MCF 10A (cell line): ENCODE measurements around the gene FBXW7. TPM values are rescaled to one million over a fixed set of nuclear protein-coding genes. Genes with fewer than 3 reads are reported as not detected.

Experiments used
- BruUV-seq: library from RNA; stranded (reverse); fragments of 400-500 nt; replicated peaks from 2 replicates; lab custom pipeline; 2021; lab: Mats Ljungman, UMichigan
- CTCF ChIA-PET: fragments of 300-600 bp; sonication (Branson Sonifier 250); formaldehyde crosslinking; extraction: SDS; loops from one replicate; lab custom pipeline; 2021; ENCODE audit warnings: antibody characterized with exemption, inconsistent platforms; lab: Yijun Ruan, JAX
- POLR2A ChIA-PET: fragments of 300-600, 350-650 bp; sonication (Branson Sonifier 250); formaldehyde crosslinking; extraction: SDS; loops from one replicate; lab custom pipeline; 2020; ENCODE audit warnings: antibody characterized with exemption, inconsistent platforms; lab: Yijun Ruan, JAX
- DNase-seq: peaks from one replicate; pipeline ENCODE4 v3.0.0-alpha.2; 2018; ENCODE audit not compliant: unreplicated experiment
- H3K27ac Mint-ChIP-seq: one replicate; pipeline ENCODE4 v1.8.0; 2022; ENCODE audit warnings: mild to moderate bottlenecking, low read depth, mixed read lengths; ENCODE audit not compliant: unreplicated experiment
- H3K27me3 Mint-ChIP-seq: one replicate; pipeline ENCODE4 v1.8.0; 2022; ENCODE audit warnings: mixed read lengths; ENCODE audit not compliant: insufficient read depth, unreplicated experiment
- H3K36me3 Mint-ChIP-seq: one replicate; pipeline ENCODE4 v1.8.0; 2022; ENCODE audit warnings: mild to moderate bottlenecking, moderate library complexity, mixed read lengths; ENCODE audit not compliant: insufficient read depth, unreplicated experiment
- H3K4me1 Mint-ChIP-seq: one replicate; pipeline ENCODE4 v1.8.0; 2022; ENCODE audit warnings: mixed read lengths; ENCODE audit not compliant: insufficient read depth, unreplicated experiment
- H3K4me3 Mint-ChIP-seq: one replicate; pipeline ENCODE4 v1.8.0; 2022; ENCODE audit warnings: mild to moderate bottlenecking, moderate library complexity, mixed read lengths; ENCODE audit not compliant: unreplicated experiment
- H3K9me3 Mint-ChIP-seq: one replicate; pipeline ENCODE4 v1.8.0; 2022; ENCODE audit warnings: mixed read lengths; ENCODE audit not compliant: unreplicated experiment
- intact Hi-C: fragments of 100-400 bp; cut with micrococcal nuclease; formaldehyde crosslinking; loops from 2 replicates; pipeline ENCODE4 v1.14.1; 2022
- total RNA-seq: library from RNA; stranded (reverse); gene quantifications from 2 replicates; pipeline ENCODE4 v1.2.3, GENCODE V29; 2022
- TF ChIP-seq, protein P1 (sequence below): fragments of 200-600 bp; IDR thresholded peaks from one replicate; pipeline ENCODE4 v1.8.0; 2022; ENCODE audit warnings: antibody characterized with exemption, mild to moderate bottlenecking; ENCODE audit not compliant: unreplicated experiment

Gene FBXW7
- total RNA-seq, 1 experiment from 2014 or later: 40.2 TPM

DNA sequence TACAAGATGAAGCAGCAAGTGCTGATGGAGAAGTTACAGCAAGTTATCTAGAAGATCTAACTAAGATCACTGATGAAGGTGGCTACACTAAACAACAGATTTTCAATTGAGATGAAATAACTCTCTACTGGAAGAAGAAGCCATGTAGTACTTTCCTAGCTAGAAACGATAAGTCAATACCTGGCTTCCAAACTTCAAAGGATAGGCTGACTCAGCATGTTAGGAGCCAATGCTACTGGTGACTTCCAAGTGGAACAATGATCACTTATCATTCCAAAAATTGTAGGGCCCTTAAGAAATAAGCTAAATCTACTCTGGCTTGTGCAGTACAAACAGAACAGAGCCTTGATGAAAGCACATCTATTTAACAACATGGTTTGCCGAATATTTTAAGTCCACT, 55.0 kb downstream of the FBXW7 start:
- no peaks in the 10 kb centered on the region for H3K9me3 Mint-ChIP-seq
- BruUV-seq: no TSS peak
- intact Hi-C loops: no loop called here

DNA sequence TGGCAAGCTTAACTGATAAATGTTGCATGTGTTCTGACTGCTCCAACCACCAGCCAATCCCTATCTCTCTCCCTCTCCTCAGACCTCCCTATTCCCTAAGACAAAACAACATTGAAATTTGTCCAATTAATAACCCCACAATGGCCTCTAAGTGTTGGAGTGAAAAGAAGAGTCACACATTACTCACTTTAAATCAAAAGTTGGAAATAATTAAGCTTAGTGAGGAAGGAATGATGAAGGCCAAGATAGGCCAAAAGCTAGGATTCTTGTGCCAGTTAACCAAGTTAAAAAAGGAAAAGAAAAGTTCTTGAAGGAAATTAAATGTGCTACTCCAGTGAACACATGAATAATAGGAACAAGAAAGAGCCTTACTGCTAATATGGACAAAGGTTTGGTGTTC, 55.6 kb downstream of the FBXW7 start:
- Mint-ChIP-seq H3K27ac (no peak overlapping the region), H3K4me3 (no peak overlapping the region), H3K4me1 (peaks cover 9% of the 10 kb centered on the region), H3K9me3 (no peaks in the 10 kb centered on the region), H3K36me3 (peaks cover under 1% of the 10 kb centered on the region), H3K27me3 (no peaks in the 10 kb centered on the region)
- intact Hi-C loops: no loop called here
- ChIA-PET CTCF (interaction anchor here (0.6 to 1.6 kb wide), 7 partner anchors 18 to 28 kb away, joined by 3 to 5 read pairs (median 3); no protein-coding TSS in a partner anchor), POLR2A (interaction anchor here (0.6 to 1.0 kb wide), 3 partner anchors 9 to 54 kb away, joined by 3 to 5 read pairs (median 3); no protein-coding TSS in a partner anchor)
- no TSS peak for BruUV-seq
- DNase-seq: no peak
- TF ChIP-seq, protein P1, sequence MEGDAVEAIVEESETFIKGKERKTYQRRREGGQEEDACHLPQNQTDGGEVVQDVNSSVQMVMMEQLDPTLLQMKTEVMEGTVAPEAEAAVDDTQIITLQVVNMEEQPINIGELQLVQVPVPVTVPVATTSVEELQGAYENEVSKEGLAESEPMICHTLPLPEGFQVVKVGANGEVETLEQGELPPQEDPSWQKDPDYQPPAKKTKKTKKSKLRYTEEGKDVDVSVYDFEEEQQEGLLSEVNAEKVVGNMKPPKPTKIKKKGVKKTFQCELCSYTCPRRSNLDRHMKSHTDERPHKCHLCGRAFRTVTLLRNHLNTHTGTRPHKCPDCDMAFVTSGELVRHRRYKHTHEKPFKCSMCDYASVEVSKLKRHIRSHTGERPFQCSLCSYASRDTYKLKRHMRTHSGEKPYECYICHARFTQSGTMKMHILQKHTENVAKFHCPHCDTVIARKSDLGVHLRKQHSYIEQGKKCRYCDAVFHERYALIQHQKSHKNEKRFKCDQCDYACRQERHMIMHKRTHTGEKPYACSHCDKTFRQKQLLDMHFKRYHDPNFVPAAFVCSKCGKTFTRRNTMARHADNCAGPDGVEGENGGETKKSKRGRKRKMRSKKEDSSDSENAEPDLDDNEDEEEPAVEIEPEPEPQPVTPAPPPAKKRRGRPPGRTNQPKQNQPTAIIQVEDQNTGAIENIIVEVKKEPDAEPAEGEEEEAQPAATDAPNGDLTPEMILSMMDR: no peak

More for the DNA sequence above, 55.0 kb downstream of the FBXW7 start:
- no peak overlapping the region for H3K27ac Mint-ChIP-seq
- no peak overlapping the region for H3K4me3 Mint-ChIP-seq
- no peaks in the 10 kb centered on the region for H3K27me3 Mint-ChIP-seq
- no peaks in the 10 kb centered on the region for H3K36me3 Mint-ChIP-seq
- H3K4me1 Mint-ChIP-seq: peaks cover 15% of the 10 kb centered on the region
- no peak for DNase-seq
- ChIA-PET CTCF (interaction anchor here (0.6 to 1.6 kb wide), 7 partner anchors 17 to 29 kb away, joined by 3 to 5 read pairs (median 3); no protein-coding TSS in a partner anchor), POLR2A (interaction anchor here (0.6 to 0.9 kb wide), 2 partner anchors 18 to 54 kb away, joined by 3 read pairs; no protein-coding TSS in a partner anchor)
- TF ChIP-seq, protein P1: no peak

DNA sequence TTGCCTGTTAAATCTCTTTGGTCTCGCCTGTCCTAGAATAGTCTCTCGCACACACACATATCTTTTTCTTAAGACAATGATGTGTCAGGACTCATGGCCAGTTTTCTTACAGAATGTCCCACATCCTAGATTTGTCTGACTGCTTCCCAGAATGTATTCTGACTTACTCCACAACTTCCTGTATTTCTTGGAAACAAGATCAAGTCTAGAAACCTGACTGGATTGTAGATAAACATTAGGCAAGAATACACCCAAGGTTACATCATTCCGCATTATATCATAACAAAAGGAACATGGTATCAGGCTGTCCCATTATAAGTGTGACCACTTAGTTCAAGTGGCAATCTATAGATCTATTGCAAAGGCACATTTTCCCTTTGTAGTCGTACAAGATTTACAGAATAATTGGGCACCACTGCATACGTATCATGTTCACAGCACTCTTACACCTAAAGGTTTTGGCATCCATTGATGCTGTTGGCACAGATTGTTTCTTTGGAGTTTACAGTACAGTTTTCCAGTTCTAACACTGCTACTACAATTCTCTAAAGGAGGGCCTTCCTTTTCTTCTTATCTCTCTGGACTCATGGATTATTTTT, 56.4 kb downstream of the FBXW7 start:
- DNase-seq: peak; percentile 84
- H3K9me3 Mint-ChIP-seq: no peaks in the 10 kb centered on the region
- peaks cover 6% of the 10 kb centered on the region for H3K36me3 Mint-ChIP-seq
- H3K27ac Mint-ChIP-seq: peak overlapping the region; percentile 5
- POLR2A ChIA-PET: interaction anchor here (1.0 kb wide), 1 partner anchor 9 kb away, joined by 5 read pairs; no protein-coding TSS in a partner anchor
- BruUV-seq: no TSS peak
- no peaks in the 10 kb centered on the region for H3K27me3 Mint-ChIP-seq
- H3K4me3 Mint-ChIP-seq: no peak overlapping the region
- CTCF ChIA-PET: no interaction called here
- intact Hi-C loops: no loop called here
- H3K4me1 Mint-ChIP-seq: peaks cover 8% of the 10 kb centered on the region
- TF ChIP-seq, protein P1: no peak

DNA sequence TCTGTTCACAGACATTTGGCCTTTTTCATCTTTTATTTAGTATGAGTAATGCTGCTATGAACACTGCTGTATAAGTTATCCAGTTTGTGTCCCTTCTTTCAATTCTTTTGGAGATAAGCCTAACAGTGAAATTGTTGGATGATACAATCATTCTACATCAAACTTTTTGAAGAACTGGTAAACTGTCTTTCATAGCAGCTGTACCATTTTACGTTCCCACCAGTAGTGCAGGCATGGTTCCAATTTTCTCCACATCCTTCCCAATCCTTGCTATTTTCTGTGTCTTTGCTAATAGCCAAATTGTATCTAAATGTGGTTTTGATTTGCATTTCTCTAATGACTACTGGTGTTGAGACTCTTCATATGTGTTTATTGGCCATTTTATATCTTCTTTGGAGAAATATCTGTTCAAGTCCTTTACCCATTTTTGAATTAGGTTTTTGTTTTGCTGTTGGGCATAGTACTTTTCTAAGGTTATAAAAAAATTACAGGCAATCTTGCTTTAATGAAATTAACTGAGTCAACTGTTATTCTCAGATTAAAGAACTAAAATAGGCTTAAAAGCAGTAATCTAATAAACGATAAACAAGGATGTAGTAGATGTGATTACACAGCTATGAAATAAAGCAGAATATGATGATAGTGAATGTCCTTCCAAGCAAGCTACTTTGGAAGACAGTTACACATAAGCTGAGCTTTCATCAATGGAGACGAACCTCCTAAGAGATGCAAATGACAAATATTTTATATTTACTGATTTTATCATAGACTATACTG, 57.2 kb downstream of the FBXW7 start:
- ChIA-PET CTCF (no interaction called here), POLR2A (no interaction called here)
- Mint-ChIP-seq H3K4me3 (no peak overlapping the region), H3K9me3 (no peaks in the 10 kb centered on the region), H3K4me1 (peaks cover 8% of the 10 kb centered on the region), H3K36me3 (peaks cover 6% of the 10 kb centered on the region), H3K27me3 (no peaks in the 10 kb centered on the region), H3K27ac (peak overlapping the region; percentile 5)
- no TSS peak for BruUV-seq
- intact Hi-C loops: no loop called here
- no peak for DNase-seq
- TF ChIP-seq, protein P1: no peak
